HepG2 (cell line): Measurements from ENCODE around the gene SNCG. TPM values are rescaled to one million over a fixed set of nuclear protein-coding genes. Genes with fewer than 3 reads are reported as not detected.

Experiments used
- MZF1 ChIP-seq: sonication (generic); formaldehyde crosslinking; IDR thresholded peaks from 2 replicates; pipeline ENCODE4 v1.8.1; 2023; ENCODE audit warnings: mild to moderate bottlenecking, missing genetic modification reagents, borderline replicate concordance
- ZNF142 ChIP-seq: sonication (generic); formaldehyde crosslinking; IDR thresholded peaks from 2 replicates; pipeline ENCODE4 v1.4.0; 2020; ENCODE audit warnings: missing genetic modification reagents
- ZNF569 ChIP-seq: sonication (generic); formaldehyde crosslinking; IDR thresholded peaks from 2 replicates; pipeline ENCODE4 v1.5.0; 2020; ENCODE audit warnings: mild to moderate bottlenecking, missing genetic modification reagents, moderate library complexity, borderline replicate concordance
- ZNF574 ChIP-seq: sonication (generic); formaldehyde crosslinking; IDR thresholded peaks from 2 replicates; pipeline ENCODE4 v1.4.0; 2020; ENCODE audit warnings: missing genetic modification reagents
- ZNF597 ChIP-seq: sonication (generic); formaldehyde crosslinking; IDR thresholded peaks from 2 replicates; pipeline ENCODE4 v1.5.0; 2020; ENCODE audit warnings: missing genetic modification reagents
- ZNF740 ChIP-seq: sonication (generic); formaldehyde crosslinking; IDR thresholded peaks from 2 replicates; pipeline ENCODE4 v1.4.0; 2020; ENCODE audit warnings: missing genetic modification reagents
- ZNF800 ChIP-seq: sonication (generic); formaldehyde crosslinking; IDR thresholded peaks from 2 replicates; pipeline ENCODE4 v1.4.0; 2020; ENCODE audit warnings: missing genetic modification reagents
- ZNF891 ChIP-seq: sonication (generic); formaldehyde crosslinking; IDR thresholded peaks from 2 replicates; pipeline ENCODE4 v1.5.0; 2020; ENCODE audit warnings: mild to moderate bottlenecking, missing genetic modification reagents
- polyA plus RNA-seq, 8 experiments: library from polyadenylated mRNA; depleted of rRNA in 3 of 8; stranded (reverse) in 7 of 8; unstranded in 1 of 8; fragments of >200 nt; fragmentation: Illumina TruSeq in 4 of 8; extraction: Trizol in 4 of 8; gene quantifications; 2 replicates each; pipeline versions ENCODE4 v1.2.1 to v1.2.3, GENCODE V29; 2011 to 2016; ENCODE audit warnings: low read depth in 4 of 8, missing spikeins in 1 of 8, mixed read lengths in 1 of 8; ENCODE audit not compliant: insufficient read depth in 1 of 8
- total RNA-seq, 5 experiments: library from RNA; depleted of rRNA; stranded (reverse); fragments of >200 nt; fragmentation: Illumina TruSeq; extraction: Trizol; gene quantifications; 2 replicates each; pipeline ENCODE4 v1.2.3, GENCODE V29; 2016; ENCODE audit warnings: low read depth in 1 of 5
- TF ChIP-seq, protein P1 (sequence below): sonication (generic); formaldehyde crosslinking; IDR thresholded peaks from 2 replicates; pipeline ENCODE4 v1.5.1; 2020; ENCODE audit warnings: missing genetic modification reagents, mild to moderate bottlenecking, borderline replicate concordance

Gene SNCG
- total and polyA plus RNA-seq, 2 of the 13 experiments (the other 11 are each of a cell fraction or from before 2014, with no cell fraction given) = 0.22 to 0.91 TPM

DNA sequence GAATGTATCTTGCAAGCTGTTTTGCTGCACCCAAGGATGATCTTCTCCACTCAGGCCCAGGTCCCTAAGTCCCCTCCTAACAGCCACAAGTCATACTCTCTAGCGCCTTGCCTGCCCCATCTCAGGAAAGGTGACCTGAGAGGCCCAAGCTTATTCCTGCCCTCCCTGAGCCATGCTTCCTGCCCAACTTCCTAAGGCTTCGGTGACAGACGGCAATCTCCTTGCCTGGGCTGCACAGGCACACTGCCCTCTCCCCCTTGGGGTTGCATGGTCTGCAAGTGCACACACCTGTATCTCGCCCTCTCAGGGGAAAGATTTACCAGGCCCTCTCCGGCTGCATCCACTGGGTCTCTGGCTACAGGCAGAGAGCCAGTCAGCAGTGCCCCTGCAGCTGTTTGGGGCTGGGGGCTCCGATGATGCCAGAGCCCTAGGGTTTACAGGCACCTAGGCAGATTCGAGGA is 9.1 kb downstream of the SNCG start (continued):
- no peak for TF ChIP-seq ZNF574 (CRISPR knock-in tag)
- no peak for TF ChIP-seq ZNF142 (CRISPR knock-in tag)
- TF ChIP-seq ZNF800 (CRISPR knock-in tag) = no peak
- TF ChIP-seq ZNF569 (CRISPR knock-in tag) = no peak
- no peak for TF ChIP-seq ZNF740
- TF ChIP-seq, protein P1, sequence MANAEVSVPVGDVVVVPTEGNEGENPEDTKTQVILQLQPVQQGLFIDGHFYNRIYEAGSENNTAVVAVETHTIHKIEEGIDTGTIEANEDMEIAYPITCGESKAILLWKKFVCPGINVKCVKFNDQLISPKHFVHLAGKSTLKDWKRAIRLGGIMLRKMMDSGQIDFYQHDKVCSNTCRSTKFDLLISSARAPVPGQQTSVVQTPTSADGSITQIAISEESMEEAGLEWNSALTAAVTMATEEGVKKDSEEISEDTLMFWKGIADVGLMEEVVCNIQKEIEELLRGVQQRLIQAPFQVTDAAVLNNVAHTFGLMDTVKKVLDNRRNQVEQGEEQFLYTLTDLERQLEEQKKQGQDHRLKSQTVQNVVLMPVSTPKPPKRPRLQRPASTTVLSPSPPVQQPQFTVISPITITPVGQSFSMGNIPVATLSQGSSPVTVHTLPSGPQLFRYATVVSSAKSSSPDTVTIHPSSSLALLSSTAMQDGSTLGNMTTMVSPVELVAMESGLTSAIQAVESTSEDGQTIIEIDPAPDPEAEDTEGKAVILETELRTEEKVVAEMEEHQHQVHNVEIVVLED = no peak
- no peak for TF ChIP-seq ZNF597 (CRISPR knock-in tag)
- TF ChIP-seq ZNF891 (CRISPR knock-in tag) = no peak
- no peak for TF ChIP-seq MZF1 (CRISPR knock-in tag)
